ENCODE data around the gene HK1. TPM values are rescaled to one million over a fixed set of nuclear protein-coding genes. Genes with fewer than 3 reads are reported as not detected.
A peak's percentile ranks its signal among the peaks of the same experiment; 100 is the strongest.

HK1 gene
- total and polyA plus RNA-seq, 10 donors = 19.0 to 108 (median 63.4) TPM

DNA sequence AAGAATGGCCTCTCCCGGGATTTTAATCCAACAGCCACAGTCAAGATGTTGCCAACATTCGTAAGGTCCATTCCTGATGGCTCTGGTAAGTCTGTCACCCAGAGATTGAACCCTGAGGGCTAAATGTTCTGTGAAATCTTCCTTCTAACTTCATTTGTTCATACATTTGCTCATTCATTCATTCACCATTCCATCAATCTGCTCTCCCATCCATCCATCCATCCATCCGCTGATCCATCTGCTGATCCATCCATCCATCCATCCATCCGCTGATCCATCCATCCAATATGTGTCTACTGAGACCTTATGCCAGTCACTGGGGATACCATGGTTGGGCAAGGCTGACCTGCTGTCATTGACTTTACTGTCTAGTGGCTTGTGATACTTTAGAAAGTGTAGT lies 65.6 kb downstream of the HK1 start:
- peaks cover 0 to 52% (median 2%) of the 10 kb centered on the region in 6 donors for H3K36me3 ChIP-seq
- TF ChIP-seq CTCF (IDR thresholded peaks at IDR 0.05 in 8 of 11, conservative IDR thresholded peaks at IDR 0.05 in 3 of 11) (no peak), POLR2A (IDR thresholded peaks at IDR 0.05) (no peak), POLR2AphosphoS5 (IDR thresholded peaks at IDR 0.05) (no peak)
- no peaks in the 10 kb centered on the region for H3K27me3 ChIP-seq (replicated peaks in 1 of 7)
- DNase-seq = no peak
- no peaks in the 10 kb centered on the region for H3K9me3 ChIP-seq
- WGBS, 5 donors = 94 to 99% (median 98%) methylated on average over 4 of the region's 4 CpGs
- intact Hi-C loops (cut with DNase I; ENCODE audit: low total_unique reads) = no loop called here
- H3K27ac ChIP-seq = peak overlapping the region in 4 of 8 donors; percentile 62 to 80 (median 72)
- H3K4me3 ChIP-seq = no peak overlapping the region
- H3K4me1 ChIP-seq = peaks cover 42 to 97% (median 59%) of the 10 kb centered on the region in 6 donors

GRCh38 chr10:69344591-69345252 lies 66.4 kb downstream of the HK1 start:
- peak in 2 of 3 donors; percentile 27 to 67 for TF ChIP-seq POLR2AphosphoS5 (IDR thresholded peaks at IDR 0.05)
- TF ChIP-seq CTCF (IDR thresholded peaks at IDR 0.05 in 8 of 11, conservative IDR thresholded peaks at IDR 0.05 in 3 of 11) = no peak
- peak overlapping the region in 1 of 8 donors; percentile 27 for H3K4me3 ChIP-seq
- H3K9me3 ChIP-seq = no peaks in the 10 kb centered on the region
- intact Hi-C loops (cut with DNase I; ENCODE audit: low total_unique reads) = no loop called here
- no peaks in the 10 kb centered on the region for H3K27me3 ChIP-seq (replicated peaks in 1 of 7)
- H3K4me1 ChIP-seq = peaks cover 44 to 97% (median 59%) of the 10 kb centered on the region in 6 donors
- WGBS, 5 donors = 27 to 62% (median 53%) methylated on average over 13 of the region's 13 CpGs
- H3K27ac ChIP-seq = peak overlapping the region in 5 of 8 donors; percentile 62 to 80 (median 67)
- peaks cover 0 to 60% (median 2%) of the 10 kb centered on the region in 6 donors for H3K36me3 ChIP-seq
- peak; percentile 81 for DNase-seq

- peak overlapping the region in 1 of 8 donors; percentile 27 for H3K4me3 ChIP-seq
- H3K9me3 ChIP-seq = no peaks in the 10 kb centered on the region
- intact Hi-C loops (cut with DNase I; ENCODE audit: low total_unique reads) = no loop called here
- H3K27ac ChIP-seq = peak overlapping the region in 6 of 8 donors; percentile 7 to 80 (median 66)
- H3K27me3 ChIP-seq (replicated peaks in 1 of 7) = no peaks in the 10 kb centered on the region
- TF ChIP-seq POLR2A (IDR thresholded peaks at IDR 0.05) (no peak), POLR2AphosphoS5 (IDR thresholded peaks at IDR 0.05) (peak in 1 of 3 donors; percentile 36), CTCF (IDR thresholded peaks at IDR 0.05 in 8 of 11, conservative IDR thresholded peaks at IDR 0.05 in 3 of 11) (no peak)
- WGBS, 5 donors = 54 to 86% (median 80%) methylated on average over 2 of the region's 2 CpGs
- peaks cover 47 to 97% (median 61%) of the 10 kb centered on the region in 6 donors for H3K4me1 ChIP-seq
- DNase-seq = no peak
- H3K36me3 ChIP-seq = peaks cover 0 to 67% (median 2%) of the 10 kb centered on the region in 6 donors
Observed at GRCh38 chr10:69345402-69345801, 67.1 kb downstream of the HK1 start.

DNA sequence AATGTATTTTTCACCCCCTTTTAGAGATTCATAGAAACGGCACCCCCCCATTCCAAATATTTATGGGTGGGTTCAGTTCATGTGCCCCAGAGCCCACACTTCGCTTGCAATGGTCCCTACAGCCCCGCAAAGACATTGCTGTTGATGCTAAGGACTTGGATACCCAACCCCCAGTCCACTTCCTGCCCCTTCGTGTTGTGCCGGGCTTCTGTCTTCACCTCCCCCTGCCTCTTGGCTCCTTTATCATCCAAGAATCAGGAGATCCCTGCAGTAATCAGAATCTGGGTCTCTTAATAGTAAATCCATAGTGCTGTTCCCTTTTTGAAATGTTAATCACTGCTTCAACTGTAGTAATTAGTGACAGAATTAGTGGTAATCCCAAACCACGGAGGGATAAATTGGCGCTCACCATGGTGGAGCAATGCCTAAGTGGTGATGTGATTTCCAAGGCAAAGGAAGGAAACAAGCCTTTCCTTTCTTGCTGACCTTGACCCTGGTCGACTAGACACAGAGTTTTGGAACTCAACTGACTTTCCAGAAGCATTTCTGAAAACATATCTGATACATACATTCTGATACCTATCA lies 67.7 kb downstream of the HK1 start:
- peak in 1 of 3 donors; percentile 6 for TF ChIP-seq POLR2AphosphoS5 (IDR thresholded peaks at IDR 0.05)
- TF ChIP-seq POLR2A (IDR thresholded peaks at IDR 0.05) = no peak
- WGBS, 5 donors = 51 to 66% (median 60%) methylated on average over 8 of the region's 8 CpGs
- no peak for DNase-seq
- H3K4me1 ChIP-seq = peaks cover 47 to 94% (median 61%) of the 10 kb centered on the region in 6 donors
- H3K4me3 ChIP-seq = peak overlapping the region in 1 of 8 donors; percentile 27
- intact Hi-C loops (cut with DNase I; ENCODE audit: low total_unique reads) = no loop called here
- H3K27ac ChIP-seq = peak overlapping the region in 6 of 8 donors; percentile 7 to 80 (median 66)
- H3K36me3 ChIP-seq = peaks cover 0 to 71% (median 2%) of the 10 kb centered on the region in 6 donors
- H3K27me3 ChIP-seq (replicated peaks in 1 of 7) = no peaks in the 10 kb centered on the region
- no peaks in the 10 kb centered on the region for H3K9me3 ChIP-seq
